ENCODE measurements around the gene GREM2.

The GREM2 gene

DNA sequence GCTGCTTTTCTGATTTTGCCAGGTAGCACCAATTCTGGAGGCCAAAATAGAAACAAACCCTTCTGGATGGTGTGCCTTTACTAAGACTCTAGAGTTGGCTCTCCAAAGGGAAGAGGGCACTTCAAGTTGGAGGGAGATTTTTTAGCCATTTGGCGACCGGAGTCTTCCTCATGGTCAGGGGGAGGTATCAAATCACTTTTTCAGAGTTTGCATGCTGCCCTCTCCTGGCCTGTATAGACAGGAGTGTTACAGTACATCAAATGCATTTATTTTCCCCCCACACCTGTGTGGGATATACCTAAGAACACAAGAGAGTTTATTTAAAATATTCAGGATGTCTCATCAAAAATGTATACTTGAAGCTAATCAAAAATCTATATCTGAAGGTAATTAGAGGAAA lies 3.2 kb downstream of the GREM2 start:
- no peaks in the 10 kb centered on the region for H3K9me2 ChIP-seq (ENCODE audit: low read depth, low read length)
- H4K20me1 ChIP-seq (ENCODE audit: insufficient read depth, low read length) = no peaks in the 10 kb centered on the region
- H3K4me2 ChIP-seq (ENCODE audit: low read length) = no peak overlapping the region
- no peaks in the 10 kb centered on the region for H3K79me2 ChIP-seq (ENCODE audit: insufficient read depth, low read length)
- no peaks in the 10 kb centered on the region for H3K36me3 ChIP-seq (ENCODE audit: insufficient read depth, low read length)
- H3F3A ChIP-seq (ENCODE audit: insufficient read depth, low read length) = no peaks in the 10 kb centered on the region
- no peak overlapping the region for H3K27ac ChIP-seq (ENCODE audit: low read depth, low read length, poor library complexity, severe bottlenecking)
- H3K4me1 ChIP-seq (ENCODE audit: insufficient read depth, low read length, severe bottlenecking) = no peaks in the 10 kb centered on the region
- no peak overlapping the region for H2AFZ ChIP-seq (ENCODE audit: low read length)
- no peak for TF ChIP-seq EZH2 (IDR thresholded peaks at IDR 0.05; ENCODE audit: borderline replicate concordance, low read length)
- peak; percentile 45 for TF ChIP-seq CTCF (IDR thresholded peaks at IDR 0.05; ENCODE audit: low read length)
- no peaks in the 10 kb centered on the region for H3K9me3 ChIP-seq (ENCODE audit: low read length)
- no peak overlapping the region for H3K9ac ChIP-seq (ENCODE audit: low read length)
- H3K4me3 ChIP-seq (ENCODE audit: low read depth, low read length, poor library complexity, severe bottlenecking) = no peak overlapping the region
- H3K27me3 ChIP-seq (ENCODE audit: insufficient read depth, low read length) = no peaks in the 10 kb centered on the region

DNA sequence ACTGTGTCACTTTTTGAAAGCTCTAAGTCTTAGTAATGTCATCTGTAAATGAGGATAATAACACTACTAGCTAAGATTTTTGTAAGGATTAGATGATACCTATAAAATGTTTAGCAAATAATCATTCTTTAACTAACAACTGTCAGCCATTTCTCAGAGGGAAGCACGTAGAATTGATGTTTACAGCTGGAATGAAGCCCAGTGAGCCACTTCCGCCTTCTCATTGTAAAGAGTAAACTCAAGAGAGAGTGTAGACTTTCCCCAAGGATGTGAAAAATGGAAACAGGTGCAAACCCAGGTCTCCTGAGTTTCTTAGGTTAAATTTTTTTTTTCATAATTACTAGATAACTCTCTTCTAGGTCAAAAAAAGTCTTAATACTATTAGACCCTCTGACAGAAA lies 4.9 kb downstream of the GREM2 start:
- Histone ChIP-seq H3K79me2 (ENCODE audit: insufficient read depth, low read length) (no peaks in the 10 kb centered on the region), H3K9ac (ENCODE audit: low read length) (no peak overlapping the region), H3K9me2 (ENCODE audit: low read depth, low read length) (no peaks in the 10 kb centered on the region), H3K27ac (ENCODE audit: low read depth, low read length, poor library complexity, severe bottlenecking) (no peak overlapping the region), H3K36me3 (ENCODE audit: insufficient read depth, low read length) (no peaks in the 10 kb centered on the region), H3K4me3 (ENCODE audit: low read depth, low read length, poor library complexity, severe bottlenecking) (no peak overlapping the region), H3F3A (ENCODE audit: insufficient read depth, low read length) (no peaks in the 10 kb centered on the region), H2AFZ (ENCODE audit: low read length) (no peak overlapping the region), H3K9me3 (ENCODE audit: low read length) (no peaks in the 10 kb centered on the region), H4K20me1 (ENCODE audit: insufficient read depth, low read length) (no peaks in the 10 kb centered on the region), H3K4me1 (ENCODE audit: insufficient read depth, low read length, severe bottlenecking) (no peaks in the 10 kb centered on the region), H3K4me2 (ENCODE audit: low read length) (no peak overlapping the region), H3K27me3 (ENCODE audit: insufficient read depth, low read length) (no peaks in the 10 kb centered on the region)
- TF ChIP-seq EZH2 (IDR thresholded peaks at IDR 0.05; ENCODE audit: borderline replicate concordance, low read length) = no peak
- TF ChIP-seq CTCF (IDR thresholded peaks at IDR 0.05; ENCODE audit: low read length) = no peak

DNA sequence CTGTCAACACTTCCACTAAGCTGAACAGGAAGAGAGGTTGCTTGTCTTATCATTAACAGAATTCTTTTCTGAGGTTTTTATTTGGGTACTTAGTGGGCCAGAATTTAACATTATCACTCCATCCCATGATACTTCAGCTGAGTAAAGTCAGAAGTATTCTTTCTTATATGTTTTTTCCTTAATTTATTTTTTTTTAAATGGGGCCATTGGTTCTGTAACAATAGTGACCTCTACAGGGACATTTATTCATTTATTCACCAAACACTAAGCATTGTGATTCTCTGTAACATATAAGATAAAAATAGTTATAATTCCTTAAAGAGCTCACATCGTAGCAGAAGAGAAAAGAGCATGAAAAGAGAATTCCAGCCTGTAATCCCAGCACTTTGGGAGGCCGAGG lies 9.8 kb downstream of the GREM2 start:
- Histone ChIP-seq H3K79me2 (ENCODE audit: insufficient read depth, low read length) (no peaks in the 10 kb centered on the region), H3K27me3 (ENCODE audit: insufficient read depth, low read length) (no peaks in the 10 kb centered on the region), H3K9me3 (ENCODE audit: low read length) (no peaks in the 10 kb centered on the region), H3K9me2 (ENCODE audit: low read depth, low read length) (no peaks in the 10 kb centered on the region), H3K27ac (ENCODE audit: low read depth, low read length, poor library complexity, severe bottlenecking) (no peak overlapping the region), H3K4me1 (ENCODE audit: insufficient read depth, low read length, severe bottlenecking) (no peaks in the 10 kb centered on the region), H3K36me3 (ENCODE audit: insufficient read depth, low read length) (no peaks in the 10 kb centered on the region), H3K9ac (ENCODE audit: low read length) (no peak overlapping the region), H3K4me3 (ENCODE audit: low read depth, low read length, poor library complexity, severe bottlenecking) (no peak overlapping the region), H2AFZ (ENCODE audit: low read length) (no peak overlapping the region), H3K4me2 (ENCODE audit: low read length) (no peak overlapping the region), H4K20me1 (ENCODE audit: insufficient read depth, low read length) (no peaks in the 10 kb centered on the region), H3F3A (ENCODE audit: insufficient read depth, low read length) (no peaks in the 10 kb centered on the region)
- TF ChIP-seq EZH2 (IDR thresholded peaks at IDR 0.05; ENCODE audit: borderline replicate concordance, low read length) (no peak), CTCF (IDR thresholded peaks at IDR 0.05; ENCODE audit: low read length) (no peak)
